HG03378 (cell line): ENCODE measurements around the gene CXCR3.
A peak's percentile ranks its signal among the peaks of the same experiment; 100 is the strongest.

Experiments used
- ATAC-seq: cut with Tn5 transposase; IDR thresholded peaks from one replicate; pipeline ENCODE4 v1.9.1; 2021; ENCODE audit warnings: mild to moderate bottlenecking, moderate library complexity; ENCODE audit not compliant: unreplicated experiment

The CXCR3 gene

GRCh38 chrX:71637253-71637618 lies 18.9 kb upstream of the CXCR3 start:
- no peak for ATAC-seq

DNA sequence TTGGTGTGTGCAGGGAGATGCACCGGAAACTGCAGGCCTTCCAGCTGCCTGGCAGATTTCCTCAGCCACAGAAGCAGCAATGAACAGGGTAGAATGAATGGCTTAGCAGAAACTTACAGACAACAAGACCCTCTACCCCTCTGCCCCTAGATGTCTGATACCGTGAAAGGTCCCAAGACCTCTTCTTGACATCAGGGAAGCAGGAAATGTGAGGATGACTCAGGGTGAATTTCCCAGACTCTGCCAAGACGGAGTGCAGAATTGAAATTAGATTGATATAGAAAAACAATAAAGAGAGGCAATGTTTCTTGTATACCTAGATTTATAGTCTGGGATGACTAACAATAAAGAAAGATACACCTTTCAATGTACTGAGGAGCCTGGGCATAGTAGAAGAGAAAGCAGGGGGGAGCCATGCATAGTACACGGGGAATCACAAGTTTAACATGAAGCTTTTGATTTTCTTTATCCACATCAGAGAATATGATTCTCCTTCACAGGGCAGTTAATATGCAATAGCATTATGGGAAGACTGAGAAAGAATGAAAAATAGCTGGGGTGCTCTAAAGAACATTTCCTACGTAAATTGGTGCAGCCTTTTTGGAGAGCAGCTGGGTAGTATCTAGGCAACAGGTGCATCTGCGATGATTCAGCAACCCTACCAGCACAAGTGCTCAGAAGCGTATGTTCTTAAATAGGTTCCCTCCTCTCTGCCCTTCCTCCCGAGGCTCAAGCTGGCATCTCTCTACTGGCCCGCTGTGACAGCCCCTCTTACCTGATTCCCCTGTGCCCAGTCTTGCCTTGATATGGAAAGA lies 18.3 kb upstream of the CXCR3 start:
- ATAC-seq, result no peak

- no peak for ATAC-seq
These were observed 16.1 kb upstream of the CXCR3 start for GRCh38 chrX:71634366-71634765.

DNA sequence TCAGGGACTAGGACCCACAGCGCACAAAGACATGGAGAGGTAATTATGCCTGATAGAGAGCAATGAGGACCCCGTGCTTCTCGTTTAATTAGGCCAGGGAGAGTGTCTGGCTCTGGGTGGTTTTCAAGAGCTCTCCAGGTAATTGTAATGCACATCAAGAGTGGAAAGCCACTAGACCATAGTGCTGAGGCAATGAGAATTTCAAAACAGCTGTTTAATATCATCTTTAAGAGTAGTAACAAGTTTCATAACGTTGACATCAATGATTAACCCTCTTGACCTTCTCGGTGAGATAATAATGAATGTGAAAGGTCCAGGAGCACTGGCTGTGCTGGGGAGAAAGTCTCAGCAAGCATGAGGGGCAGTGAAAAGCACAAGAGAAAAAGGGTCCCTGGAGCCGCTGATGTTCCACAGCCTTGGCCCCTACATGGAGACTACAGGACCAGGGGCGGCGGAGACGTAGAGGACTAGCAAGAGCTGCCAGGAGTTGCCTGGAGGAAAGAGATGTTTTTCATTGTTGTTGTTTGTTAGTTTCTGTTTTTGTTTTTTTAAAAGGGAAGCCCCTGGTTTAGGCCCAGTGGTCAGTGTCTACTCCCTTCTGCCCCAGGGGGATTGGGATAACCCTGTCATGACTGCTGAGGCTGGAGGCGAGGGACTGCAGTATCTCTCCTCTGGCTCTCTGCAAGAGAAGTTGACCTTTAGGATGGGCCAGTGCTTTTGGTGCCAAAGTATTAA lies 14.8 kb upstream of the CXCR3 start:
- ATAC-seq, result peak; percentile 51

DNA sequence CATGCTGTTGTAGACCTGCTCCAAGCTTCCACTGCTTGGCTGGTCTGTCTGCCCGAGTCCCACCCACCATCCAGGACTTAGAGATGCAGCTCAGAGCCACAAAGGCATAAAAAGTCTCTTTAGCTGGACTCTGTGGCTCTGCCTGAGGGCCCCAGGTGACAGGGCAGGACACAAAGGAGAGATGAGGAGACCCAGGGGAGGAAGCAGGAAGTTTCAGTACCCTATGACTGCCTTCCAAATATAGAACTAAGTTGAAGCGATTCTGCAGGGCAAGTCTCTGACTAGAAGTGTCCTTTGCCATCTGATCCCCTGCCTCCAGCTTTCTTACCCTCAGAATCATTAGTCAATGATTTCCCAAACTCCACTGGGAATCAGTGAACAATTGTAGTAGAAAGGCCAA lies 11.2 kb upstream of the CXCR3 start:
- ATAC-seq, result peak; percentile 71

GRCh38 chrX:71627588-71628404 lies 9.5 kb upstream of the CXCR3 start:
- ATAC-seq, result no peak

- no peak for ATAC-seq
These were observed 8.3 kb upstream of the CXCR3 start for GRCh38 chrX:71626576-71626975.

DNA sequence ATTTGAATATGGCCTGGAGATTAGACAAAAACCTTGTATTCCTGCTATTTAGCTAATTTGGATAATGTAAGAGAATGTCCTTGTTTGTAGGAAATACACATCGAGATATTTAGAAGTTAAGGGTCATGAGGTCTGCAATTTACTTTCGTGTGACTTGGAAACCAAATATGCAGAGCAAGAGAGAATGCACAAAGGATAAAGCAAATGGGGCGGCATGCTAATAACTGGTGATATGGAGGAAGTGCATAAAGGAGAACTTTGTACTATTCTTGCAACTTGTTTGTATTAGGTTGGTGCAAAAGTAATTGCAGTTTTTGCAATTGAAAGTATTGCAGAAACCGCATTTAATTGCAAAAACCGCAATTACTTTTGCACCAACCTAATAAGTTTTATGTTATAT lies 7.2 kb upstream of the CXCR3 start:
- no peak for ATAC-seq

DNA sequence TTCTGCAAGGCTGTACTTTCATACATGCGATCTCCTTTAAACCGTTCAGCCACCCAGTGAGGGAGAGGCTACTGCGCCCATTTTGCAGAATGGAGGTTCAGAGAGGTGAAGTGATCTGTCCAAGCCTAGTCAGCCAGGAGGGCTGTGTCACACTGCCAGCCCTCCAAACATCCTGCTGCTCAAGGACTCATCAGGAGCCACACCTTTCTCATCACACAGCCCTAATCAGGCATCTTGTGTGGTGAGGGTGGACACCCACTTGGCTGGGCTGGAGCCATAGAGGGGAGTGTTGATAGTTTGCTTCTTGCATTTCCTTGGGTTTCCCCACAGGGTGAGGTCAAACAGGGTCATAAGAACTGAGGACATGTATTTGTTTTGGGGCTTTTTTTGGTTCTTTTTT lies 5.4 kb upstream of the CXCR3 start:
- no peak for ATAC-seq

- ATAC-seq, result peak; percentile 50
These were observed 4.5 kb upstream of the CXCR3 start for GRCh38 chrX:71622576-71623450.

DNA sequence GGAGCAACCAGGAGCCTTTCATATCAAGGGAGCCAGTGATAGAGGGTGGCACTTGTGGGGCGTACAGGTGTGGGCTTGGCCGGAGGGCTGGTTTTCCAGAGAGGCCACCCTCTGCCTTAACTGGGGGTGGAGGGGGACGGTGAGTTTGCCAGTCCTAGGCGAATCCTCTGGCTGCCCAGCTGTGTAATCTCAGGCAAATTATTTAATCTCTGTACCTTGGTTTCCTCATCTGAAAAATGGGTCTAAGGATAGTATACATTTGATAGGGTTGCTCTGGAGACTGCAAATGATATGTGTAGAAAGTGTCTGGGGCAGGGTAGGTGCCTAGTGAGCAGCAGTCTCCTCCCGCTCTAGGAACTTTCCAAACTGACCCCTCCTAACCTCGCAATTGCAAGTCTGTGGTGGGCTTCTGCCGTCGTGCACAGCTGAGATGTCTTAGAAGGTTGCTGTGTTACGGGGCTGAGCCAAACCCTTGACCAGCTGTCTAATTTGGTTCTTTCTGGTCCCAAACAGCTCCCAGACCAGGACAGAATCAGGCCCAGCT lies 3.8 kb upstream of the CXCR3 start:
- no peak for ATAC-seq

DNA sequence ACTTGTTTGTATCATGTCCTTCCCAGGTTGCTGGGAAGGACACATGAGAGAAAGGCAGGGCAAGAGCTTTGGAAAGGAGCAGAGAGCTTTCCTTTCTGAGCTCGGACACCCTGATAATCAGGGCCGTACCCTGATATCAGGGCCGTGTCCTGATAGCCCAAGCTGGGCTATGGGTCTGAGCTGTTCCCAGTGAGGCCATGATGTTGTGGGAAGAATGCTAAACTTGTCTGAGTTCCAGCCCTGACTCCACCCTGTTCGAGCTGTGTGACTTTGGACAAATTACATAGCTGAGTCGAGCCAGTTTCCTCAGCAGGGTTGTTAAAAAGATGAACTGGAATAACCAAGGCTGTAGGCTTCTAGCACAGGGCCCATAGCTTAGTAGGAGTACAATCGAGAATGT lies 3.3 kb upstream of the CXCR3 start:
- ATAC-seq, result no peak

DNA sequence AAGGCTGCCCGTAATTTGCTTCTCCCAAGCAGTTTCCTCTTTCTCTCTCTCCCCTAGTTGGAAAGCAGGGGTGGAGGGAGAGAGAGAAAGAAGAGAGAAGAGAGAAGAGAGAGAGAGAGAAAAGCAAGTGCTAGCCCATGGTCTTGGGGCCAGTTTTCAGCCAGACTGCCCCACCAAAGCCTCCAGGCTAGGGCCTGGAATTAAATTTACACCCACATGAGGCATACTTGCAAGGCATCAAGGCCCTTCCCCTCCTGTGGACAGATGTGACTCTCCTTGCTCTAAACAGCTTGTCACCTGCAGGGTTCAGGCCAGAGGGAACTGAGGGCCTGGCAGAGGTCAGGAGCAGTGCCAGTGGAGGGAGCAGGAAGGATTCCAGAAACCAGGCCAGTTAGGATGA lies 1.7 kb upstream of the CXCR3 start:
- ATAC-seq, result no peak

GRCh38 chrX:71619193-71619592 lies 882 bp upstream of the CXCR3 start:
- no peak for ATAC-seq

DNA sequence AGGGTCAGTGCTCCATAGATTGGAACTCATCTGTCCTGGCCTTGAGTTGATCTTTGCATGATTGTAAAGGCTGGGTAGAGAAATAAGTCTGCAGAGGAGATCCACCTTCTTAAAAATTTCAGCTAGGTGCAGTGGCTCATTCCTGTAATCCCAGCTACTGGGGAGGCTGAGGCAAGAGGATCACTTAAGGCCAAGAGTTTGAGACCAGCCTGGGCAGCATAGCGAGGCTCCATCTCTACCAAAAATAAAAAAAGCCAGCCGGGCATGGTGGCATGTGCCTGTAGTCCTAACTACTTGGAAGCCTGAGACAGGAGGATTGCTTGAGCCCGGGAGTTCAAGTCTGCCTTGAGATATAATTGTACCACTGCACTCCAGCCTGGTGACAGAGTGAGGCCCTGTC lies 476 bp upstream of the CXCR3 start:
- no peak for ATAC-seq

GRCh38 chrX:71617742-71618141 lies 569 bp downstream of the CXCR3 start:
- ATAC-seq, result no peak

- no peak for ATAC-seq
These were observed 1.4 kb downstream of the CXCR3 start for GRCh38 chrX:71616672-71617529.

DNA sequence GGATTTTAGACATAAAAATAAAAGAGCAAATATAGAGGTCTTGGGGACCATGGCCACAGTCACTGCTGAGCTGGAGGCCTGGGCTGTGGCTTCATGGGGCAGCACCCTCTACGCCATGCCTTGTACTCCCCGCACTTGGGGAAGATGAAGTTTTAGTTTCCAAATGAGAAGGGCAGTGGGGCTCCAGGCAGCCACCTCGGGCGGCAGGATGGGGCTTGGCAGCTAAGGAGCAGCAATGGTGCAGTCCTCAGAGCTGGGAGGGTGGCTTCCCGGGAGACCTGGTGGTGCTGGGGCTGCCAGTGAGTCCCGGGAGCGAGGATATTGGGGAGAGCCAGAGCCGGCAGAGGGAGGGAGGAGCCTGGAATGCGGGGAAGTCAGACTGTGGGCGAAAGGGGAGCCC lies 2.4 kb downstream of the CXCR3 start:
- ATAC-seq, result no peak

- ATAC-seq, result no peak
These were observed 3.3 kb downstream of the CXCR3 start for GRCh38 chrX:71615056-71615455.
